ENCODE results near the gene NRP2. TPM values are rescaled to one million over a fixed set of nuclear protein-coding genes. Genes with fewer than 3 reads are reported as not detected.

Gene NRP2
- total RNA-seq, 2 experiments from 2014 or later, result 1.1 to 2.0 TPM

DNA sequence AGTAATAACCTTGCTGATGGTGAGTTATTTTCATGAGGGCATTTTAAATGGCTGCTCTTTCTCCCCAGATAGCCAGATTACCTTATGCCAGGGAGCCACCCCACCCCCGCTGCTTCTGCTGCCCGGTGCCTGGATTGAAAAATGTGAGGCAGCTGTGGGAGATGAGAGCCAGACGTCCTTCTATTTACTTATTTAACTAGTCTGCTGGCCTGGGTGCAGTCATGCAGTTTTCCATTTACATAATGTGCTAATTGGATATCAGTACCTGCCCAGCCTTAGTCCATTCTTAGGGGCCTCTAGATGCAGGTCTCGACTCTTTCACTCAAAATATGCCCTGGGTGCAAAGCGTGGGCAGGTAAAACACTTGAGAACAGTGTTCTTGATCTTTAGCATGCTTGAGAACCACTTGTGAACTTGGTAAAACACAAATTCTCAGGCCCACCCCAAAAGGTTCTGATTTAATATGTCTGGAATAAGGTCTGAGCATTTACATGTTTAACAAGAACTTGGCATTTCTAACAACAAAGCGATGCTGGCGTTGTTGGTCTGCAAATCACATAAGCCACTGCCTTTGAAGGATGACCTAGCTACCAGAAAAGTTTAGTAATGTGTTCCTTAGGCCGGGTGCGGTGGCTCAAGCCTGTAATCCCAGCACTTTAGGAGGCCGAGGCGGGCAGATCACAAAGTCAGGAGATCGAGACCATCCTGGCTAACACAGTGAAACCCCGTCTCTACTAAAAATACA lies 154.3 kb downstream of the NRP2 start:
- Mint-ChIP-seq H3K27me3 (peaks cover 8% of the 10 kb centered on the region), H3K4me3 (no peak overlapping the region), H3K36me3 (no peaks in the 10 kb centered on the region)

GRCh38 chr2:205837663-205838062 lies 155.4 kb downstream of the NRP2 start:
- DNase-seq, result no peak
- Mint-ChIP-seq H3K27ac (no peak overlapping the region), H3K4me1 (no peaks in the 10 kb centered on the region), H3K27me3 (peaks cover 9% of the 10 kb centered on the region), H3K36me3 (no peaks in the 10 kb centered on the region), H3K9me3 (peaks cover 2% of the 10 kb centered on the region), H3K4me3 (no peak overlapping the region)

More for the DNA sequence above, 154.3 kb downstream of the NRP2 start:
- no peak overlapping the region for H3K27ac Mint-ChIP-seq
- no peaks in the 10 kb centered on the region for H3K4me1 Mint-ChIP-seq
- DNase-seq, result no peak
- H3K9me3 Mint-ChIP-seq, result peaks cover 2% of the 10 kb centered on the region

GRCh38 chr2:205845446-205845845 lies 163.1 kb downstream of the NRP2 start:
- H3K4me3 Mint-ChIP-seq, result no peak overlapping the region
- H3K9me3 Mint-ChIP-seq, result no peaks in the 10 kb centered on the region
- no peaks in the 10 kb centered on the region for H3K4me1 Mint-ChIP-seq
- H3K27me3 Mint-ChIP-seq, result peaks cover 9% of the 10 kb centered on the region
- no peak overlapping the region for H3K27ac Mint-ChIP-seq
- no peaks in the 10 kb centered on the region for H3K36me3 Mint-ChIP-seq
- DNase-seq, result no peak
